ENCODE results near the gene HSD17B2.

Gene HSD17B2

GRCh38 chr16:82016964-82017363, 18.1 kb upstream of the HSD17B2 start:
- no peak overlapping the region for H3K4me3 ChIP-seq (ENCODE audit: low read length)
- no peak for DNase-seq (ENCODE audit: low read depth)

DNA sequence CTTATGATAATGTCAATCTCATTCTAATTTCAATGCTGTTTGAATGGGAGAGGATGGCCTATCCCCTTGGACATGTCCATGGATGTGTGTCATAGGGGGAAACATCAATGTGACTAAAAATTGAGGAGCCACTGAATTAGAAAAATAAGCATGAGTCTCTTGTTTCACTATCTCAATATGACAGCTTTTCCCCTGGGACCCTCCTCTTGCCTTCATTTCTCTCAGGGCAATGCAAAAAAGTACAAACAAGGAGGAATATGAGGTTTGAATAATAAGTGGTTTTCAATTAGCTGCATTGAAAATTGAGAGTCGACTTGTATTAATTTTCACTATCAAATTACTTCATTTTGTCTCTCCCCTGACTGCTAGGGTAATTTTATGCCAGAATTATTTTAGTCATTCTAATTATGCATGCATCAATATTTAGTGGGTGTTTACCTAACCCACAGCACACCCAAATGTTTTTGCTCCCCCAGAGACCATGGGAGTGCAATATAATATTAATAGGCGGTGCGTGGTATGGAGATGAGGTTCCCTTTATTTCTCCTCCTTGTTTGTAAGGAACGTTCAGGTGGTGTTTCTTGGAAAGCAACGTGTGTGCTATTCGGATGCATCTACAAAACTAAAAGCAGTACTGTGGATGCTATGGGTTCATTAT, 17.0 kb upstream of the HSD17B2 start:
- H3K4me3 ChIP-seq (ENCODE audit: low read length), result no peak overlapping the region
- TF ChIP-seq, protein P1, sequence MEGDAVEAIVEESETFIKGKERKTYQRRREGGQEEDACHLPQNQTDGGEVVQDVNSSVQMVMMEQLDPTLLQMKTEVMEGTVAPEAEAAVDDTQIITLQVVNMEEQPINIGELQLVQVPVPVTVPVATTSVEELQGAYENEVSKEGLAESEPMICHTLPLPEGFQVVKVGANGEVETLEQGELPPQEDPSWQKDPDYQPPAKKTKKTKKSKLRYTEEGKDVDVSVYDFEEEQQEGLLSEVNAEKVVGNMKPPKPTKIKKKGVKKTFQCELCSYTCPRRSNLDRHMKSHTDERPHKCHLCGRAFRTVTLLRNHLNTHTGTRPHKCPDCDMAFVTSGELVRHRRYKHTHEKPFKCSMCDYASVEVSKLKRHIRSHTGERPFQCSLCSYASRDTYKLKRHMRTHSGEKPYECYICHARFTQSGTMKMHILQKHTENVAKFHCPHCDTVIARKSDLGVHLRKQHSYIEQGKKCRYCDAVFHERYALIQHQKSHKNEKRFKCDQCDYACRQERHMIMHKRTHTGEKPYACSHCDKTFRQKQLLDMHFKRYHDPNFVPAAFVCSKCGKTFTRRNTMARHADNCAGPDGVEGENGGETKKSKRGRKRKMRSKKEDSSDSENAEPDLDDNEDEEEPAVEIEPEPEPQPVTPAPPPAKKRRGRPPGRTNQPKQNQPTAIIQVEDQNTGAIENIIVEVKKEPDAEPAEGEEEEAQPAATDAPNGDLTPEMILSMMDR (conservative IDR thresholded peaks at IDR 0.05; ENCODE audit: low read depth, low read length), result no peak
- DNase-seq (ENCODE audit: low read depth), result no peak

More at GRCh38 chr16:82016964-82017363, 18.1 kb upstream of the HSD17B2 start:
- TF ChIP-seq, protein P1 (conservative IDR thresholded peaks at IDR 0.05; ENCODE audit: low read depth, low read length), result no peak

DNA sequence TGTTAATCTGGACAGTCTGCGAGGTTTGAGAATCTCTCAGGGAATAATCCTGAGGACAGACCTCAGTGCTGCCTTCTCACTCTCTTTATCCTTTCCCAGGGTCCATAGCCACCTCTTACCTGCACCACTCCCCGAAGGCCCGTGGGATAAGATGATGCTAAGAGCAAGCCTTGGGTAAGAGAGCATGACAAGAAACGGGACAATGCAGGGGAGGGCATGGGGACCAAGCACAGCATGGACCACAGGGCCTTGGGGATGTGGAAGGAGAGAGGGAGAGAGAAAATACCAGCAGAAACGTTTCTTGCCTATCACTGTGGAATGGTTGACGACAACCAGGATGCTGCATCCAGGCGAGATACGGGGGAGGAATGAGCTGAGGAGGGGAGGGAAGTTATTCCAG, 15.5 kb upstream of the HSD17B2 start:
- TF ChIP-seq, protein P1 (conservative IDR thresholded peaks at IDR 0.05; ENCODE audit: low read depth, low read length), result no peak
- H3K4me3 ChIP-seq (ENCODE audit: low read length), result no peak overlapping the region
- no peak for DNase-seq (ENCODE audit: low read depth)

GRCh38 chr16:82020051-82020450, 15.0 kb upstream of the HSD17B2 start:
- no peak overlapping the region for H3K4me3 ChIP-seq (ENCODE audit: low read length)
- TF ChIP-seq, protein P1 (conservative IDR thresholded peaks at IDR 0.05; ENCODE audit: low read depth, low read length), result no peak
- no peak for DNase-seq (ENCODE audit: low read depth)

- DNase-seq (ENCODE audit: low read depth), result no peak
- TF ChIP-seq, protein P1 (conservative IDR thresholded peaks at IDR 0.05; ENCODE audit: low read depth, low read length), result no peak
- H3K4me3 ChIP-seq (ENCODE audit: low read length), result no peak overlapping the region
Measured at GRCh38 chr16:82023206-82023605, 11.8 kb upstream of the HSD17B2 start.

GRCh38 chr16:82024316-82024715, 10.7 kb upstream of the HSD17B2 start:
- no peak overlapping the region for H3K4me3 ChIP-seq (ENCODE audit: low read length)
- TF ChIP-seq, protein P1 (conservative IDR thresholded peaks at IDR 0.05; ENCODE audit: low read depth, low read length), result no peak
- DNase-seq (ENCODE audit: low read depth), result no peak

DNA sequence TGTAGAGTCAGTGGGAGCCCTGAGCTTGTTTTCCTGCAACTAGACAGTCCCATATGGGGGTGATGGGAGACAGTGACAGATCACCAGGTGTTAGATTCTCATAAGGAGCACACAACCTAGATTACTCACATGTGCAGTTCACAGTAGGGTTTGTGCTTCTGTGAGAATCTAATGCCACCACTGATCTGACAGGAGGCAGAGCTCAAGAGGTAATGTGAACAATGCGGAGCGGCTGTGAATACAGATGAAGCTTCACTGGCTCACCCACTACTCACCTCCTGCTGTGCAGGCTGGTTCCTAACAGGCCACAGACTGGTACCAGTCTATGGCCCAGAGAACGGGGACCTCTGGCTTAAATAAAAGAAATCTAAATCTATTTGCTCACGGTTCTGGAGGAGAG, 10.2 kb upstream of the HSD17B2 start:
- no peak for DNase-seq (ENCODE audit: low read depth)
- TF ChIP-seq, protein P1 (conservative IDR thresholded peaks at IDR 0.05; ENCODE audit: low read depth, low read length), result no peak
- no peak overlapping the region for H3K4me3 ChIP-seq (ENCODE audit: low read length)

All from retinal pigment epithelial cell (primary cell).